K562 (cell line): ENCODE data around the gene ACAT2. TPM values are rescaled to one million over a fixed set of nuclear protein-coding genes. Genes with fewer than 3 reads are reported as not detected.
A peak's percentile ranks its signal among the peaks of the same experiment; 100 is the strongest.

Experiments used
- ARID1B ChIP-seq: fragments of 450-650 bp; IDR thresholded peaks from 2 replicates; pipeline ENCODE4 v1.6.1; 2016; ENCODE audit warnings: antibody characterized with exemption, mild to moderate bottlenecking, inconsistent platforms
- CC2D1A ChIP-seq: fragments of 450-650 bp; IDR thresholded peaks from 2 replicates; pipeline ENCODE4 v1.6.1; 2017; ENCODE audit warnings: mild to moderate bottlenecking
- CHD1 ChIP-seq: fragments of 200-600 bp; sonication (generic); IDR thresholded peaks from one replicate; pipeline ENCODE4 v1.6.1; 2012; ENCODE audit warnings: mild to moderate bottlenecking, moderate library complexity, low read length, inconsistent platforms
- CSDE1 ChIP-seq, 2 experiments: fragments of 450-650 bp; IDR thresholded peaks; 2 replicates each; pipeline ENCODE4 v1.6.1; 2016; ENCODE audit warnings: mild to moderate bottlenecking in 1 of 2
- ERF ChIP-seq: fragments of 450-650 bp; formaldehyde crosslinking; IDR thresholded peaks from 2 replicates; pipeline ENCODE4 v1.4.0; 2020; ENCODE audit warnings: mild to moderate bottlenecking, mixed read lengths
- ETV5 ChIP-seq: sonication (generic); formaldehyde crosslinking; IDR thresholded peaks from 2 replicates; pipeline ENCODE4 v1.4.0; 2020; ENCODE audit warnings: low read depth, mild to moderate bottlenecking, missing genetic modification reagents
- FIP1L1 ChIP-seq: fragments of 200-400 bp; formaldehyde crosslinking; IDR thresholded peaks from 2 replicates; pipeline ENCODE4 v1.6.1; 2018; ENCODE audit warnings: mild to moderate bottlenecking, low read depth, low read length; ENCODE audit not compliant: poor library complexity, severe bottlenecking
- FOS ChIP-seq: IDR thresholded peaks from 3 replicates; pipeline ENCODE4 v1.6.1; 2011; ENCODE audit not compliant: insufficient read length; ENCODE audit errors: extremely low read depth
- HIVEP1 ChIP-seq: fragments of 250-450 bp; sonication (Bioruptor Pico); IDR thresholded peaks from 2 replicates; pipeline ENCODE4 v1.4.0; 2020; ENCODE audit warnings: mild to moderate bottlenecking
- IFI16 ChIP-seq: fragments of 250-450 bp; sonication (Bioruptor Pico); IDR thresholded peaks from 2 replicates; pipeline ENCODE4 v2.1.2; 2022; ENCODE audit warnings: mild to moderate bottlenecking, inconsistent platforms
- KLF10 ChIP-seq: fragments of 250-450 bp; sonication (Bioruptor Pico); IDR thresholded peaks from 2 replicates; pipeline ENCODE4 v1.6.1; 2021; ENCODE audit warnings: matching md5 sums
- POLR2A ChIP-seq: fragments of 450-650 bp; conservative IDR thresholded peaks from 2 replicates; pipeline ENCODE4 v1.6.1; 2016
- RBM22 ChIP-seq: fragments of 200-400 bp; formaldehyde crosslinking; IDR thresholded peaks from 2 replicates; pipeline ENCODE4 v1.6.1; 2018; ENCODE audit warnings: low read length, low read depth; ENCODE audit not compliant: poor library complexity, severe bottlenecking
- RCOR1 ChIP-seq, 2 experiments: IDR thresholded peaks; 2 replicates each; pipeline ENCODE4 v1.6.1; 2012; ENCODE audit warnings: low read depth in 2 of 2, low read length in 2 of 2, borderline replicate concordance in 1 of 2, improper control_type of control experiment in 1 of 2
- SRF ChIP-seq, 2 experiments: fragments of 250-450, 450-650 bp in 1 of 2; sonication (Bioruptor Pico) in 1 of 2; sonication (generic) in 1 of 2; formaldehyde crosslinking; IDR thresholded peaks; 2 replicates each; pipeline versions ENCODE4 v1.5.0 to v1.5.1; 2020 to 2022; ENCODE audit warnings: mild to moderate bottlenecking in 1 of 2, missing genetic modification reagents in 1 of 2
- ZC3H8 ChIP-seq: fragments of 450-650 bp; IDR thresholded peaks from 2 replicates; pipeline ENCODE4 v1.6.1; 2017
- ZFP36 ChIP-seq: fragments of 150-350 bp; IDR thresholded peaks from 2 replicates; pipeline ENCODE4 v1.6.1; 2018; ENCODE audit warnings: low read length, low read depth; ENCODE audit not compliant: partially characterized antibody
- ZNF165 ChIP-seq: fragments of 250-450 bp; sonication (Bioruptor Pico); IDR thresholded peaks from 2 replicates; pipeline ENCODE4 v1.4.0; 2020; ENCODE audit warnings: borderline replicate concordance
- ZNF384 ChIP-seq: IDR thresholded peaks from 2 replicates; pipeline ENCODE4 v1.6.1; 2012; ENCODE audit warnings: low read depth, low read length, improper control_type of control experiment
- ZNF589 ChIP-seq: fragments of 200-800 bp; sonication (Bioruptor generic); IDR thresholded peaks from 2 replicates; pipeline ENCODE4 v1.6.1; 2016; ENCODE audit warnings: low read depth, missing genetic modification characterization, missing compliant biosample characterization
- ZNF699 ChIP-seq: fragments of 250-450 bp; sonication (Bioruptor Pico); IDR thresholded peaks from 2 replicates; pipeline ENCODE4 v1.8.0; 2021; ENCODE audit warnings: mild to moderate bottlenecking, moderate library complexity; ENCODE audit not compliant: insufficient replicate concordance
- polyA plus RNA-seq, 8 experiments: library from polyadenylated mRNA; depleted of rRNA in 4 of 8; stranded (reverse) in 5 of 8; unstranded in 3 of 8; fragments of >200 nt; fragmentation: Nextera tagmentation in 2 of 8; fragmentation: Illumina TruSeq in 1 of 8; extraction: Ambion mirVana in 2 of 8; extraction: Trizol in 1 of 8; gene quantifications; 2 replicates each; pipeline versions ENCODE4 v1.2.1 to v1.2.3, GENCODE V29; 2011 to 2014; ENCODE audit warnings: inconsistent platforms in 1 of 8, missing spikeins in 1 of 8
- total RNA-seq, 7 experiments: library from RNA; depleted of rRNA in 6 of 7; stranded (reverse); fragments of >200 nt in 6 of 7; fragmentation: Illumina TruSeq in 2 of 7; extraction: Trizol in 2 of 7; gene quantifications; 2 replicates each; pipeline versions ENCODE4 v1.2.1 to v1.2.3, GENCODE V29; 2011 to 2021; ENCODE audit warnings: low replicate concordance in 1 of 7
- TF ChIP-seq, protein P1 (sequence below), 2 experiments: IDR thresholded peaks; 2 replicates each; pipeline ENCODE4 v1.6.1; 2012; ENCODE audit warnings: improper control_type of control experiment in 2 of 2, low read depth in 2 of 2, low read length in 2 of 2, borderline replicate concordance in 1 of 2
- TF ChIP-seq, protein P2 (sequence below): fragments of 450-650 bp; IDR thresholded peaks from one replicate; pipeline ENCODE4 v1.6.1; 2018; ENCODE audit warnings: mild to moderate bottlenecking, moderate library complexity; ENCODE audit not compliant: partially characterized antibody

The ACAT2 gene
- total and polyA plus RNA-seq, 9 of the 15 experiments (the other 6 are each of a cell fraction or from before 2014, with no cell fraction given), result 63.0 to 309 (median 144) TPM

DNA sequence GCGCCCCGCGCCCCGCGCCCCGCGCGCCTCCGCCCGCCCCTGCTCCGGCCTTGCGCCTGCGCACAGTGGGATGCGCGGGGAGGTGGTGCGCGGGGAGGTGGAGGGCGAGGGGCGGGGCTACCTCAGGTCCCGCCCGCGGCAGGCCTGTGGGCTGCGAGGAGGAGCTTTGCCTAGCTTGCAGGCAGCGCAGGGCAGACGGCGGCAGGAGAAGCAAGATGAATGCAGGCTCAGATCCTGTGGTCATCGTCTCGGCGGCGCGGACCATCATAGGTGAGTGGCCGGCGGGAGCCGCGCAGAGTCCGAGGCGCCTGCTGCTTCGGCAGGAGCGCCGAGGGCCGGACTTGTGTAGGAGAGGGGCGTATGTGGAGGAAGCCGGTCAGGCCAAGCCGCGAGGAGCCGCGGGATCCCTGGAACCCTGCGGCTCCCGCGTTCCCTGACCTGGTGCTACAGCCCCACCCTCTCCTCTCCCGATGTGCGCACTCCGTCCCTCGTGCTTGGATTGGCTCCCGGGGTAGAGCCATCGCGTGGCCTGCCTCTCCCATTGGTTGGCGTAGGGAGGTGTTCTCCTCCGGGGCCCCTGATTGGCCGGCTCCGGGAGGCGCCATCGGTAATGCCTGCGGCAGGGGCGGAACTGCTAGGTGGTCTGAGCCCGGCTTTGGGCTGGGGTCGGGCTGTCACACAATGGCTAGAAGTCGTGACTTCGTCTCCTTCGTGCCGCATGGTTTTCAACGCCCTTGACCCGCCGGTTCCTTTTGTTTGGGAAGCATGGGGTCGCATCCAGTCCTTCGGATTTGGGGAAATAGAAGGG is at the start of gene ACAT2 (continued):
- TF ChIP-seq RCOR1 (IDR thresholded peaks at IDR 0.05; ENCODE audit: borderline replicate concordance in 1 of 2, low read depth in 2 of 2, low read length in 2 of 2), result no peak
- peak in 1 of 2 experiments; percentile 23; a peak in 1 of 4 replicates for TF ChIP-seq SRF (CRISPR knock-in tag; IDR thresholded peaks at IDR 0.05)
- peak; percentile 99 for TF ChIP-seq FOS
- no peak for TF ChIP-seq ETV5 (CRISPR knock-in tag)
- peak; percentile 28; the same call in 1 of the 2 replicates for TF ChIP-seq CC2D1A
- TF ChIP-seq ARID1B, result no peak; the same call in 1 of the 2 replicates
- TF ChIP-seq KLF10, result no peak
- peak; percentile 100 for TF ChIP-seq CHD1
- TF ChIP-seq FIP1L1, result peak; percentile 68
- no peak for TF ChIP-seq ZFP36
- TF ChIP-seq POLR2A, result peak; percentile 94
- TF ChIP-seq, protein P1, sequence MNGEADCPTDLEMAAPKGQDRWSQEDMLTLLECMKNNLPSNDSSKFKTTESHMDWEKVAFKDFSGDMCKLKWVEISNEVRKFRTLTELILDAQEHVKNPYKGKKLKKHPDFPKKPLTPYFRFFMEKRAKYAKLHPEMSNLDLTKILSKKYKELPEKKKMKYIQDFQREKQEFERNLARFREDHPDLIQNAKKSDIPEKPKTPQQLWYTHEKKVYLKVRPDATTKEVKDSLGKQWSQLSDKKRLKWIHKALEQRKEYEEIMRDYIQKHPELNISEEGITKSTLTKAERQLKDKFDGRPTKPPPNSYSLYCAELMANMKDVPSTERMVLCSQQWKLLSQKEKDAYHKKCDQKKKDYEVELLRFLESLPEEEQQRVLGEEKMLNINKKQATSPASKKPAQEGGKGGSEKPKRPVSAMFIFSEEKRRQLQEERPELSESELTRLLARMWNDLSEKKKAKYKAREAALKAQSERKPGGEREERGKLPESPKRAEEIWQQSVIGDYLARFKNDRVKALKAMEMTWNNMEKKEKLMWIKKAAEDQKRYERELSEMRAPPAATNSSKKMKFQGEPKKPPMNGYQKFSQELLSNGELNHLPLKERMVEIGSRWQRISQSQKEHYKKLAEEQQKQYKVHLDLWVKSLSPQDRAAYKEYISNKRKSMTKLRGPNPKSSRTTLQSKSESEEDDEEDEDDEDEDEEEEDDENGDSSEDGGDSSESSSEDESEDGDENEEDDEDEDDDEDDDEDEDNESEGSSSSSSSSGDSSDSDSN (IDR thresholded peaks at IDR 0.05; ENCODE audit: borderline replicate concordance in 1 of 2, low read depth in 2 of 2, low read length in 2 of 2), result no peak
- no peak for TF ChIP-seq ZNF699 (CRISPR knock-in tag)
- TF ChIP-seq RBM22, result peak; percentile 47
- TF ChIP-seq, protein P2, sequence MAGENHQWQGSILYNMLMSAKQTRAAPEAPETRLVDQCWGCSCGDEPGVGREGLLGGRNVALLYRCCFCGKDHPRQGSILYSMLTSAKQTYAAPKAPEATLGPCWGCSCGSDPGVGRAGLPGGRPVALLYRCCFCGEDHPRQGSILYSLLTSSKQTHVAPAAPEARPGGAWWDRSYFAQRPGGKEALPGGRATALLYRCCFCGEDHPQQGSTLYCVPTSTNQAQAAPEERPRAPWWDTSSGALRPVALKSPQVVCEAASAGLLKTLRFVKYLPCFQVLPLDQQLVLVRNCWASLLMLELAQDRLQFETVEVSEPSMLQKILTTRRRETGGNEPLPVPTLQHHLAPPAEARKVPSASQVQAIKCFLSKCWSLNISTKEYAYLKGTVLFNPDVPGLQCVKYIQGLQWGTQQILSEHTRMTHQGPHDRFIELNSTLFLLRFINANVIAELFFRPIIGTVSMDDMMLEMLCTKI, result no peak
- TF ChIP-seq ZNF165 (CRISPR knock-in tag), result no peak
- TF ChIP-seq ZC3H8, result no peak
- 0 out of 2 replicates have a peak, but pooled peaks have one; percentile 20 for TF ChIP-seq HIVEP1
- TF ChIP-seq CSDE1 (IDR thresholded peaks at IDR 0.05), result no peak
- TF ChIP-seq ZNF589 (CRISPR knock-in tag), result no peak
- TF ChIP-seq IFI16, result no peak
- TF ChIP-seq ZNF384, result no peak
- TF ChIP-seq ERF, result no peak
